HEK293T (cell line): ENCODE data around the gene LCE4A.

Experiments used
- CTCF ChIA-PET: fragments of 350-600 bp; formaldehyde crosslinking; extraction: SDS; loops from one replicate; lab custom pipeline; 2021; ENCODE audit warnings: antibody characterized with exemption, inconsistent platforms; lab: Yijun Ruan, JAX
- POLR2A ChIA-PET: fragments of 350-600 bp; formaldehyde crosslinking; extraction: SDS; loops from one replicate; lab custom pipeline; 2020; ENCODE audit warnings: antibody characterized with exemption, inconsistent platforms; lab: Yijun Ruan, JAX
- DNase-seq: peaks from one replicate; pipeline ENCODE4 v3.0.0; 2012; ENCODE audit warnings: mixed read lengths; ENCODE audit errors: extremely low spot score
- ARNT ChIP-seq: fragments of 450-650 bp; IDR thresholded peaks from 2 replicates; pipeline ENCODE4 v1.6.1; 2017; ENCODE audit warnings: mild to moderate bottlenecking
- BHLHE40 ChIP-seq: fragments of 450-650 bp; IDR thresholded peaks from 2 replicates; pipeline ENCODE4 v1.6.1; 2016; ENCODE audit warnings: mild to moderate bottlenecking, moderate library complexity, borderline replicate concordance
- CTBP1 ChIP-seq: fragments of 450-650 bp; IDR thresholded peaks from 2 replicates; pipeline ENCODE4 v1.6.1; 2016; ENCODE audit warnings: borderline replicate concordance
- ELF4 ChIP-seq: fragments of 450-650 bp; IDR thresholded peaks from 2 replicates; pipeline ENCODE4 v1.6.1; 2017; ENCODE audit warnings: antibody characterized with exemption
- FOXA1 ChIP-seq: fragments of 450-650 bp; IDR thresholded peaks from 2 replicates; pipeline ENCODE4 v1.6.1; 2016; ENCODE audit warnings: mild to moderate bottlenecking
- FOXK2 ChIP-seq: fragments of 450-650 bp; IDR thresholded peaks from 2 replicates; pipeline ENCODE4 v1.6.1; 2016; ENCODE audit warnings: mild to moderate bottlenecking
- FOXM1 ChIP-seq: fragments of 450-650 bp; IDR thresholded peaks from 2 replicates; pipeline ENCODE4 v1.6.1; 2017; ENCODE audit warnings: mild to moderate bottlenecking, borderline replicate concordance
- HDGF ChIP-seq: fragments of 450-650 bp; IDR thresholded peaks from 2 replicates; pipeline ENCODE4 v1.6.1; 2017; ENCODE audit warnings: antibody characterized with exemption, borderline replicate concordance
- L3MBTL2 ChIP-seq: fragments of 450-650 bp; conservative IDR thresholded peaks from 2 replicates; pipeline ENCODE4 v1.6.1; 2016; ENCODE audit warnings: mild to moderate bottlenecking
- LEF1 ChIP-seq: fragments of 450-650 bp; IDR thresholded peaks from 2 replicates; pipeline ENCODE4 v1.6.1; 2017; ENCODE audit warnings: mild to moderate bottlenecking, borderline replicate concordance
- NFRKB ChIP-seq: fragments of 450-650 bp; IDR thresholded peaks from 2 replicates; pipeline ENCODE4 v1.6.1; 2016; ENCODE audit warnings: mild to moderate bottlenecking, moderate library complexity
- SP1 ChIP-seq: fragments of 450-650 bp; IDR thresholded peaks from 2 replicates; pipeline ENCODE4 v1.6.1; 2017
- SUZ12 ChIP-seq: fragments of 450-650 bp; IDR thresholded peaks from 2 replicates; pipeline ENCODE4 v1.6.1; 2016; ENCODE audit warnings: mild to moderate bottlenecking
- TARDBP ChIP-seq: fragments of 450-650 bp; IDR thresholded peaks from 2 replicates; pipeline ENCODE4 v1.6.1; 2016
- ZNF384 ChIP-seq: fragments of 450-650 bp; IDR thresholded peaks from 2 replicates; pipeline ENCODE4 v1.6.1; 2016
- TF ChIP-seq, protein P1 (sequence below): fragments of 450-650 bp; IDR thresholded peaks from 2 replicates; pipeline ENCODE4 v1.6.1; 2016

LCE4A gene

DNA sequence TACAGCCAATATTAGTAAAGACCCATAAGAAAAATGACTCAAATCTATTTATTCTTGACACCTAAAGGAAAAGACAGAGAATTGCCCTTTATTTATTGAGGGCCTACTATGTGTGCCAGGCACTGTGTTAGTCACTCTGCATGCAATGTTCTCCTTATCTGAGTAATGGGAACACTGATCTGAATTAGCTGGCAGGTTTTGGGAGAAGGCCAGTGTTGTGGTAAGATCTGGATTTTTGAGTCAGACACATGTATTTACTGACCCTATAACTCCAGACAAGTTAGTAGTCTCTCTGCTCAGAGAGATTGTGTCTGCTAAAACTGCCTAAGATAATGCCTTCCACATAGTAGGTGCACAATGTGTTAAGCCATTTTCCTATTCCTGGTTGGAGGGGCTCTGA, 17.3 kb downstream of the LCE4A start:
- no peak for DNase-seq
- no peak for TF ChIP-seq ARNT
- TF ChIP-seq, protein P1, sequence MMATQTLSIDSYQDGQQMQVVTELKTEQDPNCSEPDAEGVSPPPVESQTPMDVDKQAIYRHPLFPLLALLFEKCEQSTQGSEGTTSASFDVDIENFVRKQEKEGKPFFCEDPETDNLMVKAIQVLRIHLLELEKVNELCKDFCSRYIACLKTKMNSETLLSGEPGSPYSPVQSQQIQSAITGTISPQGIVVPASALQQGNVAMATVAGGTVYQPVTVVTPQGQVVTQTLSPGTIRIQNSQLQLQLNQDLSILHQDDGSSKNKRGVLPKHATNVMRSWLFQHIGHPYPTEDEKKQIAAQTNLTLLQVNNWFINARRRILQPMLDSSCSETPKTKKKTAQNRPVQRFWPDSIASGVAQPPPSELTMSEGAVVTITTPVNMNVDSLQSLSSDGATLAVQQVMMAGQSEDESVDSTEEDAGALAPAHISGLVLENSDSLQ = no peak
- TF ChIP-seq NFRKB = no peak
- no peak for TF ChIP-seq SUZ12
- TF ChIP-seq LEF1 = no peak
- TF ChIP-seq L3MBTL2 = no peak
- TF ChIP-seq CTBP1 = no peak
- no peak for TF ChIP-seq BHLHE40
- no peak for TF ChIP-seq TARDBP
- TF ChIP-seq ELF4 = no peak
- TF ChIP-seq HDGF = no peak
- no peak for TF ChIP-seq SP1
- no peak for TF ChIP-seq FOXM1
- TF ChIP-seq FOXA1 = no peak
- TF ChIP-seq ZNF384 = no peak
- no peak for TF ChIP-seq FOXK2
- ChIA-PET POLR2A (no interaction called here), CTCF (no interaction called here)

DNA sequence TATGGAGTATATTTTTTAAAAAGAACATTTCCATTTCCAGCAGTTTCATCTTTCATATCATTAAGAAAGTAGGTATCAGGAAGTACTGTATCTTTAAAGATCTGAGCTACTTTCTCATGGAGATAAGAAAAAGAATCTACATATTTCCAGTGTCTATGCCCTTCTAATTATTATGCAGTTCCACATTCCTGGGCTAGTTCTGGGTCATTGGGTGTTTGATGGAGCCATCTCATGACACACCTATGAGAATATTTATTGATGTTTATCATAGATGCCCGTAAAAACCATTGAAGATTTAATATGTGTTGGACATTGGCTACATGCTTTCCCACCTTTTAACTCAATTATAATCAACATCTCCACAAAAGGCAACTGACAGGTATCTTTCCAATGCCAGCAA, 21.0 kb downstream of the LCE4A start:
- ChIA-PET POLR2A (no interaction called here), CTCF (no interaction called here)
- no peak for DNase-seq
- no peak for TF ChIP-seq SP1
- no peak for TF ChIP-seq ELF4
- no peak for TF ChIP-seq FOXM1
- TF ChIP-seq L3MBTL2 = no peak
- TF ChIP-seq FOXA1 = no peak
- TF ChIP-seq, protein P1 = no peak
- no peak for TF ChIP-seq CTBP1
- TF ChIP-seq NFRKB = no peak
- TF ChIP-seq TARDBP = no peak
- no peak for TF ChIP-seq ARNT
- no peak for TF ChIP-seq BHLHE40
- no peak for TF ChIP-seq ZNF384
- TF ChIP-seq HDGF = no peak
- TF ChIP-seq SUZ12 = no peak
- TF ChIP-seq FOXK2 = no peak
- TF ChIP-seq LEF1 = no peak

DNA sequence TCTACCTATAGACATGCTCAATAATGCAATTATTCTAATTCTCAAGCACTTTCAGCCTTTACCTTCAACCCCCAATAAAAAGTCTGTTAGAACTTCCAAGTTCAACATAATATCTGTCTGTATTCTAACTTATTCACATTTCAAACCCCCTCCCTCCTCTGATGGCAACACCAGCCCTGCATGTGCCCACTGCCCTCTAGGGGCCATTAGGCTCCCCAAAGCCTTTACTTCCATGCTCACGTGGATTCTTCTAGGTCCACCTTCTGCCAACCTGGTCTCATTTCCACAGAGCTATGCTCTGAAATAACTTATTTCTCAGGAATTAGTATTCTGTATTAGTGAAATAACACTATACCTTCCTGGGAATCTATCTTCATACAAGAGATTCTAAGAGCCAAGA, 27.7 kb downstream of the LCE4A start:
- CTCF ChIA-PET = no interaction called here
- POLR2A ChIA-PET = no interaction called here
- DNase-seq = no peak
- no peak for TF ChIP-seq ZNF384
- TF ChIP-seq FOXM1 = no peak
- no peak for TF ChIP-seq NFRKB

DNA sequence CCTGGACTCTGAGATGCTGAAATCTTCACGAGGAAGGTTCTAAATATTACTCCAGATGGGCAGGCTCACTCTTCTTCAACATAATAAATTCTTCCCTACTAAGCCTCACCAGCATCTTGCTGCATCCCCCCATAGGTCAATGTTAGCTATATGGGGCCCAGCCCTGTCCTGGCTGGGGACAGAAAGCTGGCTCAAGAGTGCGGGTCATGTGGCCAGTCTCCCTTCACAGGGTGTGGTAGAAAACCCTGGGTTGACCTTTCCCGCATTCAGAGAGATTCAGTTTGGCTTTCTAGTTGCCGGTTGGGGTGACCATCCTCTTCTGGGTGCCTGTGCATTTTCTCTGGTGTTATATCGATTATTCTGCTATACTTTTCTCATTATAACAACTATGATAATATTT, 30.0 kb downstream of the LCE4A start:
- no peak for DNase-seq
- ChIA-PET POLR2A (no interaction called here), CTCF (no interaction called here)
- TF ChIP-seq SP1 (no peak), SUZ12 (no peak)

DNA sequence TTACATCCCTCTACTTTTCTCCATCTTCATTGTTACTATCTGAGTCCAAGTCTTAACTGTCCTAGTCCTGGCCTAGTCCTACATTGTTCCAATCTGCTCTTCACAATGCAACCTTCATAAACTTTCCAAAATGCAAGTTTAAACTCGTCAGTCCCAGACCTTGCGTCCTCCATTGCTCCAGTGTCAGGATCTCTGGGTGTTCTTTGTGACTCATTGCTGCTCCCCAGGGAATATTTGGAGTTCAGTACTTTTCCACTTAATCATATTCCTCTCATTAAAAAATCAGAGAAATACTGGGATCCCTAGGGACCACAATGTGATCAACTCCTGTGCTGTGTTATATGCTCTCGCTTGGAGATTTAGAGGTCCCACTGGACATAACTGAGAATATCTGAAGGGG, 31.9 kb downstream of the LCE4A start:
- ChIA-PET CTCF (no interaction called here), POLR2A (no interaction called here)
- TF ChIP-seq ARNT (no peak), FOXK2 (no peak), CTBP1 (no peak), HDGF (no peak), FOXA1 (no peak), SUZ12 (no peak), FOXM1 (no peak), TARDBP (no peak), LEF1 (no peak), SP1 (no peak), L3MBTL2 (no peak), ZNF384 (no peak), ELF4 (no peak), BHLHE40 (no peak), NFRKB (no peak)
- TF ChIP-seq, protein P1 = no peak
- no peak for DNase-seq

DNA sequence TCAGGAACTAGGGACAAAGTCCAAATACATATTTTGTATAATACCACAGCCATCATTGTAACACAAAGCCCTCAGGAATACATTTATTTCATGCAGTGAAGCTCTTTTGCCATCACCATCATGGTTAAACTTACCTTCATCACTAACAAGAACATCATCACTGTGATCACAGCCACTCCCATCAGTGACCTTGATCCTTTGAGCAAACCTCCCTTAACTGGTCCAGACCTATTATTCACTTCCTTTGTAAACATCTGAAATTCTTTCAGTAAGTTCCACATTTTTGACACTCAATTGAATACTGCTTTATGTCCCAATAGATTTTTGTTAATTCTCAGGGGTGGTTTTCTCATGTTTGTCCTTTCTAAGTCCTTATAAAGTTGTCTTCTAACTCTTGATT, 33.7 kb downstream of the LCE4A start:
- TF ChIP-seq, protein P1 = no peak
- TF ChIP-seq FOXM1 = no peak
- TF ChIP-seq HDGF = no peak
- no peak for TF ChIP-seq ELF4
- TF ChIP-seq FOXA1 = no peak
- TF ChIP-seq NFRKB = no peak
- no peak for TF ChIP-seq SUZ12
- TF ChIP-seq BHLHE40 = no peak
- POLR2A ChIA-PET = no interaction called here
- no peak for DNase-seq
- CTCF ChIA-PET = no interaction called here
